Left ventricle myocardium superior (tissue), 1 donor: Measurements from ENCODE around the gene PLXNC1. TPM values are rescaled to one million over a fixed set of nuclear protein-coding genes. Genes with fewer than 3 reads are reported as not detected.
"Not testable (repeated sequence)": the region's sequence is repeated elsewhere in the genome, so short reads cannot be mapped to it uniquely, and the experiment has no call there.

ENCODE experiments used
- ATAC-seq: fragments of 200-7000 bp; cut with Tn5 transposase; one replicate; pipeline ENCODE4 v1.9.1; 2020; ENCODE audit warnings: mild to moderate bottlenecking, moderate library complexity
- DNase-seq: peaks from one replicate; pipeline ENCODE4 v3.0.0-alpha.2; 2020
- intact Hi-C: fragments of 100-400 bp; cut with micrococcal nuclease; formaldehyde crosslinking; loops from one replicate; pipeline ENCODE4 v1.11.0; 2022
- total RNA-seq: library from RNA; stranded (reverse); fragmentation: NEBNext Ultra II Directional; extraction: Animal tissue kit (Norgen Biotek cat#: 25700); gene quantifications from one replicate; pipeline ENCODE4 v1.2.1, GENCODE V29; 2021
- donor health status: DM: no; HTN: yes; CAD: no; lungs with severe emphysema.

The PLXNC1 gene
- total RNA-seq, 1 donor from 2014 or later: 4.4 TPM

GRCh38 chr12:94304012-94304411, 155.6 kb downstream of the PLXNC1 start:
- no peak for ATAC-seq
- intact Hi-C loops: no loop called here
- DNase-seq: no peak

GRCh38 chr12:94304566-94305061, 156.2 kb downstream of the PLXNC1 start:
- DNase-seq: no peak
- intact Hi-C loops: no loop called here
- no peak for ATAC-seq

GRCh38 chr12:94305130-94305957, 157.0 kb downstream of the PLXNC1 start:
- DNase-seq (no peak), ATAC-seq (no peak)
- intact Hi-C loops: no loop called here

- no peak for ATAC-seq
- DNase-seq: no peak
- intact Hi-C loops: no loop called here
Observed at GRCh38 chr12:94308612-94309011, 160.2 kb downstream of the PLXNC1 start.

- ATAC-seq (no peak), DNase-seq (no peak)
- intact Hi-C loops: no loop called here
Observed at GRCh38 chr12:94309373-94309772, 161.0 kb downstream of the PLXNC1 start.

GRCh38 chr12:94312378-94312777, 164.0 kb downstream of the PLXNC1 start:
- ATAC-seq: no peak
- no peak for DNase-seq
- intact Hi-C loops: no loop called here

- ATAC-seq, DNase-seq, intact Hi-C loops: not testable (repeated sequence)
Observed at GRCh38 chr12:94316600-94316999, 168.2 kb downstream of the PLXNC1 start.

GRCh38 chr12:94318181-94318580, 169.8 kb downstream of the PLXNC1 start:
- ATAC-seq (no peak), DNase-seq (no peak)
- intact Hi-C loops: no loop called here

- ATAC-seq (no peak), DNase-seq (no peak)
- intact Hi-C loops: no loop called here
Observed at GRCh38 chr12:94320109-94320508, 171.7 kb downstream of the PLXNC1 start.

- DNase-seq (no peak), ATAC-seq (no peak)
- intact Hi-C loops: no loop called here
Observed at GRCh38 chr12:94322346-94322745, 174.0 kb downstream of the PLXNC1 start.

- intact Hi-C loops: no loop called here
- ATAC-seq (no peak), DNase-seq (no peak)
Observed at GRCh38 chr12:94326234-94326633, 177.9 kb downstream of the PLXNC1 start.

GRCh38 chr12:94326727-94327126, 178.3 kb downstream of the PLXNC1 start:
- intact Hi-C loops: no loop called here
- no peak for ATAC-seq
- DNase-seq: no peak

GRCh38 chr12:94327809-94328208, 179.4 kb downstream of the PLXNC1 start:
- ATAC-seq (no peak), DNase-seq (no peak)
- intact Hi-C loops: no loop called here

GRCh38 chr12:94329366-94329765, 181.0 kb downstream of the PLXNC1 start:
- intact Hi-C loops: no loop called here
- ATAC-seq (no peak), DNase-seq (no peak)

- ATAC-seq: no peak
- intact Hi-C loops: no loop called here
- no peak for DNase-seq
Observed at GRCh38 chr12:94333396-94333795, 185.0 kb downstream of the PLXNC1 start.

GRCh38 chr12:94336211-94336925, 188.0 kb downstream of the PLXNC1 start:
- ATAC-seq (peak; percentile 64), DNase-seq (no peak)
- intact Hi-C loops: no loop called here

GRCh38 chr12:94338006-94338794, 189.8 kb downstream of the PLXNC1 start:
- intact Hi-C loops: no loop called here
- DNase-seq: no peak
- no peak for ATAC-seq

GRCh38 chr12:94340573-94340972, 192.2 kb downstream of the PLXNC1 start:
- no peak for ATAC-seq
- intact Hi-C loops: no loop called here
- no peak for DNase-seq

- no peak for ATAC-seq
- DNase-seq: no peak
- intact Hi-C loops: no loop called here
Observed at GRCh38 chr12:94353130-94353529, 204.8 kb downstream of the PLXNC1 start.
